Mesenteric fat pad (tissue), 1 donor: ENCODE measurements around the gene GRID1. TPM values are rescaled to one million over a fixed set of nuclear protein-coding genes. Genes with fewer than 3 reads are reported as not detected.

ENCODE experiments used
- DNase-seq: peaks from one replicate; pipeline ENCODE4 v3.0.0-alpha.2; 2020; ENCODE audit warnings: low spot score
- microRNA-seq: library from miRNA; unstranded; fragments of <30 nt; microRNA quantifications from one replicate; pipeline ENCODE4 v1.2.0, GENCODE V29; 2020; ENCODE audit warnings: borderline number of aligned reads
- total RNA-seq: library from RNA; stranded (reverse); fragmentation: NEBNext Ultra II Directional; extraction: Animal tissue kit (Norgen Biotek cat#: 25700); gene quantifications from one replicate; pipeline ENCODE4 v1.2.1, GENCODE V29; 2021
- donor health status: DM: yes; HTN: yes; CAD: no.

GRID1 gene
- total RNA-seq, 1 donor from 2014 or later, result 2.1 TPM

DNA sequence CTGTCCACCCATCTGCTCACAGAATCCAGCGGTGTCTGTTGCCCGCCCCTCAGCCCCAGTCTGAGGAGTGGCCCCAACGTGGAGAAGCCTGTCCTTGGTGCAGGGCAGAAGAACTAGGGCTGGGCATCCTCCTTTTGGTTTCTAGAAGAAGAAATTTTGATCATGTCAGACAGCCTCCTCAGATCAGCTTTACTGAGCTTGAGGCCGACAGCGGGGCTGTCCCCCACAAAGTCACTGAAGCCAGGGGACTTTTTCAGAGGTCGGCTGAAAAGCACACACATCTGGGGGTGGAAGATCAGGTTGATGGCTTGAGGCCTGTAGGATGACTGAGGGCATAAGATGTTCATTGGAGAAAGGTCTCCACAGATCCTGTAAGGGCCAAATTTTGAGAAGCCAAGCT, 767.9 kb downstream of the GRID1 start:
- DNase-seq, result no peak

- DNase-seq, result no peak
Observed at GRCh38 chr10:85597006-85597405, 769.6 kb downstream of the GRID1 start.

DNA sequence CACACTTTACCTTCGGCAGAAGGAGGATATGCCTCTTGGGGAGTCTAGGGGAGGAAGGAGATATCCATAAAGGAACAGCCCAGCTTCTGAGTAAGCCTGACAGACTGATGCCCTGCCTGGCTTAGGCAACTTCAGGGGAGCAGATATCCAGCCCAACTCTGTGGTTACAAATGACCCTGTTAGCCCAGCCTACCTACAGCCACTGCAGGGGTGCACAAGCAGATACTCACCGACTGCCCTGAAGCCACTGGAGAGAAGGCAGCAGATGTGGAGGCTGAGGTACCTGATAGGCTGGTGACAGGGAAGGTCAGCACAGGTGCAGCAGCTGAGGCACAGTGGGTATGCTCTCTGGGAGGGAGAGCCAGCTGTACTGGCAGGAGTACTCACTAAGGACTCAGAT, 770.2 kb downstream of the GRID1 start:
- no peak for DNase-seq

- DNase-seq, result no peak
Observed at GRCh38 chr10:85594239-85594638, 772.4 kb downstream of the GRID1 start.

DNA sequence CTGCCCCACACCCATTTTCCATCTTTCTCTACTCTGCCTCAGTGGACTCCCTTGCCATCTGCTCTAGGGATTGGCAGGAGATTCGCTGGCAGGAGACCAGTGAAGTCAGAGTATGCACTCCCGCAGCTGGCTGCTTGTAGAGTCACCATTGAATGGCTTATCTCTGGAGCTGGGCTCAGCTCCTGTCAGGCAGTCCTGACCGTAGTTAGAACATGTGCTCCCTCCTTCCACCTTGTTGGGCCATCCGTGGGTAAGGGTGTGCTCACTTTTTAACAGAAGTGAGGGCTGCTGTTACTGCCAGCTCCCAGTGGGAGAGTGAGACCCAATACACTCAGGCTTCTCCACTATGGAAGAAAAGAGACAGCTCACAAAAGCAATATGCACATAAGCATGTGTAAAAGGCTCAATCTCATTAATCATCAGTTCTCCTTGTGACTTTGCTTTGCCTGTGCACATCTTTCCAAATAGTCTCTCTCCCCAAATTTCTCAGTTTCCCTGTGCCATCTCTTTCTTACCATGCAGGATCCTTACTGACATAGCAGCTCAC, 773.3 kb downstream of the GRID1 start:
- DNase-seq, result no peak

DNA sequence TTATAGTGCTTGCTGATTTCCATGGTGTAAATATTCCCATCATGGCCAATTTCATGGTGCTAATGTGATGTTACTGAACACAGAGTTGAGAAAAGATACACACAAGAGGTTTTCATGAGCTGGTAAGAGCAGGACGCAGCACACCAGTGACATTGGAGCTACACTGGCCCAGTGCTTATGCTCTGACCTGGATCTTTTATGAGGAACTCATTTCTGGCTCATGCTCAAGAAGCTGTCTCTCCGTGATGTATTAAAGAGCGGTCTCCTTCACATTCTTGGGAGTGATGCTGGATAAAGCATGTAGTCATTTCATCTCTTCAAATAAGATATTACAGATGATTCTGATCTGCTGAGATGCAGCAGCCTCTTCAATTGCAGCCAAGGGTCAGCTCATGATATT, 785.2 kb downstream of the GRID1 start:
- DNase-seq, result no peak

- DNase-seq, result no peak
Observed at GRCh38 chr10:85580585-85580984, 786.0 kb downstream of the GRID1 start.

- no peak for DNase-seq
Observed at GRCh38 chr10:85578860-85579259, 787.7 kb downstream of the GRID1 start.

- DNase-seq, result no peak
Observed at GRCh38 chr10:85575441-85575840, 791.2 kb downstream of the GRID1 start.

DNA sequence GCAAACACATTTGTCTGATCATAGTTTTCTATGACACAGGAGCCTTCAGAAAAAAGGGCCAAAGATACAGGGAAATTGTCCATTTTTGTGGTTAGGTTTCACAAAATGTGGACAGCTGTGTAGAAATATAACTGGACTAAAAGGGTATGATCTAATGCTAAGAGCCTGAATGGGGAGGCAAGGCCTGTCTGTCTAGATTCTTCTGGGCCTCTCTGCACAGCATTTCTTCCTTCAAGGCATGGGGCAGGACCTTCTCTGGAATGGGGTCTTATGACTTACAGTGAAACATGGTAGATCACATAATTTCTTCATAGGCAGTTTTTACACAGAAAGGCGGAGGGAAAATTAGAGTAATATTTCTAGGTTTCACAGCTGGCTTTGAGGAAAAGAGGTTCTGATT, 795.7 kb downstream of the GRID1 start:
- no peak for DNase-seq

DNA sequence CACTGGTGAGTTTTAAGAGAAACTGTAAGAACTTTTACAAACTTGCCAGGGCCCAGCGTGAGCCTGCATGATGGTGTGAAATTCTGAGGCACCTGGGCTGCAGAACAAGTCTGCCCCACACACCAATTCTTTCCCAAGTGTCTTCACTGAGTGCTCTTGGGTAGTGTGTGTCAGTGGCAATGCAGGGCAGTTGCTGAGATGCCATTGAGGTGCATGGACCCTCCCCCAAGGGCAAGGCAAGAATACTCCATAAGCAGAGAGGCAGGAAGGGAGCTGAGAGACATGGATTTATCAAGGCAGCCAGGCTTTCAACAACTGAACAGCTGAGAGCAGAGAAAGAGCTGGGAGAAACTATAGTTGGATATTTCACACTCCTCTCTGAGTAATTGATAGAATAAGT, 801.2 kb downstream of the GRID1 start:
- DNase-seq, result no peak

GRCh38 chr10:85558533-85558932, 808.1 kb downstream of the GRID1 start:
- no peak for DNase-seq

DNA sequence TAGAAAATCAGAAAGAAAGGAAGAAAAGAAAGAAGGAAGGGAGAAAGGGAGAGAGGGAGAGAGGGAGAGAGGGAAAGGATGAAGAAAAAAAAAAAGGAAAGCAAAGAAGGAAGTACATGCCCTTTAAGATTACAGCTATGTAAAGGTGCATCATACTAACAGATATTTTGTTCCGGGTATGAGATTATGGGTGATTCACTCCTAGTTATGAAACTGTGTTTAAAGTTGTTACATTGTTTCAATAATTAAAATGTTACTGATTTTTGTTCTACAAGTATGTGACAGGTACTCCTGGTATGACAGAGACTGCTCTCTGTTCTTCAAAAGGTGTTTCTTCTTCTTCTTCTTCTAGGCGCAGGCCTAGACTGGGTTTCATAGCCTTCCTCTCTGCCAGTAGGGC, 808.9 kb downstream of the GRID1 start:
- no peak for DNase-seq

GRCh38 chr10:85557077-85557476, 809.5 kb downstream of the GRID1 start:
- DNase-seq, result no peak

Small RNA genes lying within 50 kb of the gene (microRNA-seq; reads per million reads assigned to microRNA genes)
- 3.6 reads per million for gene MIR346

Other genes starting within 250 kb of the GRID1 start
- gene WAPL, start 155.0 kb upstream of the GRID1 start, total RNA-seq, result 34.2 TPM